CD8-positive, alpha-beta memory T cell (primary cell): ENCODE measurements around the gene RAB5IF. TPM values are rescaled to one million over a fixed set of nuclear protein-coding genes. Genes with fewer than 3 reads are reported as not detected.
A peak's percentile ranks its signal among the peaks of the same experiment; 100 is the strongest.
"Not testable (repeated sequence)": the region's sequence is repeated elsewhere in the genome, so short reads cannot be mapped to it uniquely, and the experiment has no call there.

Source experiments
- CTCF ChIA-PET: fragments of 350-600 bp; sonication (Branson Sonifier 250); formaldehyde crosslinking; loops from one replicate; lab custom pipeline; 2021; ENCODE audit warnings: antibody characterized with exemption; lab: Charles Lee
- POLR2A ChIA-PET: fragments of 350-600 bp; sonication (Branson Sonifier 250); formaldehyde crosslinking; loops from one replicate; lab custom pipeline; 2021; ENCODE audit warnings: antibody characterized with exemption; lab: Charles Lee
- DNase-seq, 5 donors: peaks; one replicate each; pipeline versions ENCODE4 v3.0.0 to v3.0.0-alpha.2; 2020 to 2022; ENCODE audit warnings: mixed read lengths in 1 of 5
- H3K27ac ChIP-seq: one replicate; pipeline ENCODE4 v1.7.0; 2013; ENCODE audit warnings: low read depth, mild to moderate bottlenecking, low read length, moderate library complexity
- H3K27me3 ChIP-seq: 2 replicates; pipeline ENCODE4 v1.7.0; 2013; ENCODE audit warnings: low read length, mild to moderate bottlenecking; ENCODE audit not compliant: insufficient read depth, poor library complexity, severe bottlenecking
- H3K36me3 ChIP-seq: 2 replicates; pipeline ENCODE4 v1.7.0; 2013; ENCODE audit warnings: mild to moderate bottlenecking, low read length, moderate library complexity; ENCODE audit not compliant: insufficient read depth
- H3K4me1 ChIP-seq: 2 replicates; pipeline ENCODE4 v1.7.0; 2013; ENCODE audit warnings: mild to moderate bottlenecking, low read length, moderate library complexity; ENCODE audit not compliant: insufficient read depth
- H3K4me3 ChIP-seq: 2 replicates; pipeline ENCODE4 v1.7.0; 2013; ENCODE audit warnings: mild to moderate bottlenecking, low read length
- H3K9me3 ChIP-seq: 2 replicates; pipeline ENCODE4 v1.7.0; 2013; ENCODE audit warnings: mild to moderate bottlenecking, low read length
- H3K27ac Mint-ChIP-seq, 8 donors: one replicate each; pipeline ENCODE4 v1.8.0; 2020 to 2021; ENCODE audit warnings: mixed read lengths in 8 of 8, mild to moderate bottlenecking in 6 of 8, inconsistent platforms in 3 of 8, moderate library complexity in 3 of 8
- H3K27me3 Mint-ChIP-seq, 2 donors: one replicate each; pipeline ENCODE4 v1.8.0; 2020 to 2021; ENCODE audit warnings: mixed read lengths in 2 of 2, mild to moderate bottlenecking in 1 of 2, moderate library complexity in 1 of 2
- H3K36me3 Mint-ChIP-seq, 3 donors: one replicate each; pipeline ENCODE4 v1.8.0; 2020 to 2021; ENCODE audit warnings: mixed read lengths in 3 of 3, inconsistent platforms in 1 of 3, mild to moderate bottlenecking in 1 of 3
- H3K4me1 Mint-ChIP-seq, 3 donors: one replicate each; pipeline ENCODE4 v1.8.0; 2020 to 2021; ENCODE audit warnings: mixed read lengths in 3 of 3, inconsistent platforms in 1 of 3, mild to moderate bottlenecking in 1 of 3
- H3K4me3 Mint-ChIP-seq, 7 donors: one replicate each; pipeline ENCODE4 v1.8.0; 2020 to 2021; ENCODE audit warnings: mixed read lengths in 7 of 7, mild to moderate bottlenecking in 6 of 7, moderate library complexity in 4 of 7, inconsistent platforms in 2 of 7
- H3K9me3 Mint-ChIP-seq, 5 donors: one replicate each; pipeline ENCODE4 v1.8.0; 2020 to 2022; ENCODE audit warnings: mixed read lengths in 5 of 5, mild to moderate bottlenecking in 3 of 5, moderate library complexity in 2 of 5, inconsistent platforms in 1 of 5
- polyA plus RNA-seq: library from polyadenylated mRNA; unstranded; fragments of 300-500 nt; fragmentation: Illumina TruSeq; gene quantifications from one replicate; pipeline ENCODE4 v1.2.3, GENCODE V29; 2021
- total RNA-seq, 2 experiments: library from RNA; stranded (reverse); gene quantifications; one replicate each; pipeline ENCODE4 v1.2.3, GENCODE V29; 2021

The RAB5IF gene
- total and polyA plus RNA-seq, 3 experiments from 2014 or later, result 159 to 180 (median 173) TPM

DNA sequence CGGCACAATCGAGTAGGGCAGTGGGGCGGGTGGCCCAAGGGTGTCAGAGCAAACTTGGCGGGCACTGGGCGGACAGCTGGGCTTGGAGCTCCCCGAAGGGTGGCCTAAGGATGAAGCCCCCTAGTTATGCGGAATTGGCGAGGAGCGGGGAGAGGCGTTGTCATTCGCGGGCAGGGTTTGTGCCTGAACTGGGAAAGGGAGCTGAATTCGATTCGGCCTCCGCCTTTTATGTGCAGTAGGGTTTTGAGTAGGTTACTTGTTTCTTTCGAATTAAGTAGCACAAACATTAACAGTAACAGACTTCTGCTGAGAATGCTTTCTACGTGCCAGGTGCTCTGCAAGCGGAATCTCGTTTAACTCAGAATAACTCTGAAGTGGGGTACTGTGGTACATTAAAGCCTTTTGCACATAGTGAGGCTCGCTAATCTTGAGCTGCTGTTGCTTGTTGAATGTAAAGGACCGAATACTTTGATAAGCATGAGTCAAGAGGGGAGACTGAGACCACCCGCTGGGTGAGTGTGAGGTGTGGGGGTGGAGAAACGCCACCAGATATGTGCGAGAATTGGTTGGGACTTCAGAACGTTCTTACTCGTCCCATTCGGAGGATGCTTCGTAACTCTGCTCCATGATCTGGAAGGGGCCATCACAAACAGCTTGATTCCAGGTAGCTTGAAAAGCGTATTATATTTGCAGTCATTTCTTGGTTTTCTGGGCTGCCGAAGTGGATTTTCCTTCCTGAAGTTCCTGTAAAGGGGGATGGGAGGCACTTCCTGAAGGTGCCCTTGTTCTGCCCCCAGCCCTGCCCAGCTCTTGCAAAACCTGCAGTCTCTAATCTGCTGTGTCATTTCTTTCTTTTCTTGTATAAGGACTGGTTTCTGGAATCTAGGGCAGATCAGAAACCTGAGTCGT lies 833 bp downstream of the RAB5IF start:
- no peak for DNase-seq
- Mint-ChIP-seq H3K36me3 (peaks cover 0 to 53% (median 0%) of the 10 kb centered on the region in 3 donors), H3K4me3 (peak overlapping the region; percentile 97 to 99 (median 98)), H3K4me1 (peaks cover 23 to 45% (median 34%) of the 10 kb centered on the region in 3 donors), H3K9me3 (no peaks in the 10 kb centered on the region), H3K27me3 (peaks cover 0 to 1% of the 10 kb centered on the region in 2 donors), H3K27ac (peak overlapping the region; percentile 96 to 99 (median 97))
- H3K36me3 ChIP-seq, result peaks cover 21% of the 10 kb centered on the region
- ChIA-PET POLR2A (interaction anchor here (0.6 to 3.3 kb wide), 17 partner anchors 9 to 1971 kb away, joined by 3 to 49 read pairs (median 4); partner anchors contain the start of genes SLA2 and TGIF2), CTCF (interaction anchor here (0.6 to 3.9 kb wide), 25 partner anchors 8 to 289 kb away, joined by 3 to 59 read pairs (median 5); partner anchors contain the start of genes SLA2 and TGIF2)
- H3K4me3 ChIP-seq, result peak overlapping the region; percentile 65
- no peaks in the 10 kb centered on the region for H3K27me3 ChIP-seq
- peak overlapping the region; percentile 88 for H3K27ac ChIP-seq
- H3K9me3 ChIP-seq, result no peaks in the 10 kb centered on the region
- H3K4me1 ChIP-seq, result peaks cover 27% of the 10 kb centered on the region

DNA sequence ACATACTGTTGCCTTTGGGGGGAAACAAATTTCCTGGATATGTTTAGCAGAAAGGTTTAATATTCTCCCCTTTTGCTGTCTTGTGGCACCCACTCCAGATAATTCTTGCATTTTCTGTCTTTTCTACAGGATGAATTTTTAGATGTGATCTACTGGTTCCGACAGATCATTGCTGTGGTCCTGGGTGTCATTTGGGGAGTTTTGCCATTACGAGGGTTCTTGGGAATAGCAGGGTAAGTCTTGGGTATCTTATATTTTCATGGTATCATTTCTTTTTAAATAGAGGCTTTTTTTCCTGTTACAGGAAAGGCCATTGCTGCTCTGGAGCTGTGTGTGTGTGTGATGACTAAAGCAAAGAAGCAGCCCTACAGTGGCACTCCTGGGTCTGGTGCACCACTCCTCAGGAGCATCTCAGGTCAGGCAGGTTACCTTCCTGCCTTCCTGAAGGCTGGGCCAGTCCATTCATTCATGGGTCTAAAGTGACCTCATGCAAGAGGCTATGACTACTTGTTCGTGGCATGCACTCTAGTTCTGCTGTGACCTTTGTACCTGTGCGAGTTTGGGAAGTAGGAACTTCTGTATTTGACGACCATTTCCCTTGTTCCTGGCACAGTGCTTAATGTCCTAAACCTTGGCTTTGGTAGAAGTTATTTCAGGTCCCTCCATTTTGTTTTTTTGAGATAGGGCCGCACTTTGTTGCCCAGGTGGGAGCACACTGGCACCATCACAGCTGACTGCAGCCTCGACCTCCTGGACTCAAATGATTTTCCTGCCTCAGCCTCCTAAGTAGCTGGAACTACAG lies 2.2 kb downstream of the RAB5IF start:
- Mint-ChIP-seq H3K4me3 (peak overlapping the region; percentile 97 to 99 (median 98)), H3K9me3 (no peaks in the 10 kb centered on the region), H3K27ac (peak overlapping the region; percentile 63 to 98 (median 96)), H3K27me3 (peaks cover 0 to 1% of the 10 kb centered on the region in 2 donors), H3K36me3 (peaks cover 0 to 67% (median 4%) of the 10 kb centered on the region in 3 donors), H3K4me1 (peaks cover 27 to 54% (median 38%) of the 10 kb centered on the region in 3 donors)
- CTCF ChIA-PET, result interaction anchor here (1.0 to 2.8 kb wide), 3 partner anchors 9 to 22 kb away, joined by 3 to 9 read pairs (median 3); no protein-coding TSS in a partner anchor
- Histone ChIP-seq H3K36me3 (peaks cover 32% of the 10 kb centered on the region), H3K9me3 (no peaks in the 10 kb centered on the region), H3K27me3 (no peaks in the 10 kb centered on the region), H3K4me3 (no peak overlapping the region), H3K4me1 (peaks cover 27% of the 10 kb centered on the region), H3K27ac (no peak overlapping the region)
- no peak for DNase-seq
- POLR2A ChIA-PET, result interaction anchor here (0.7 kb wide), 1 partner anchor 29 kb away, joined by 4 read pairs; no protein-coding TSS in a partner anchor

DNA sequence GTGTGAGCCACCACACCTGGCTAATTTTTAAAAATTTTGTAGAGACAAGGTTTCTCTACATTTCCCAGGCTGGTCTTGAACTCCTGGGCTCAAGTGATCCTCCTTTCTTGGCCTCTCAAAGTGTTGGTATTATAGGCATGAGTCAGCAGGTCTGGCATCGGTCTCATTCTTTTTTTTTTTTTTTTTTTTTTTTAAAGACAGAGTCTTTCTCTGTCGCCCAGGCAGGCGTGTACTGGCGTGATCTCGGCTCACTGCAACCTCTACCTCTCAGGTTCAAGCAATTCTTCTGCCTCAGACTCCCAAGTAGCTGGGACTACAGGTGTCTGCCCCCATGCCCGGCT lies 2.8 kb downstream of the RAB5IF start:
- H3K36me3 ChIP-seq, result peaks cover 36% of the 10 kb centered on the region
- H3K9me3 Mint-ChIP-seq, H3K4me3 ChIP-seq, H3K27me3 Mint-ChIP-seq, POLR2A ChIA-PET, DNase-seq, H3K27ac ChIP-seq, H3K27me3 ChIP-seq, H3K9me3 ChIP-seq: not testable (repeated sequence)
- CTCF ChIA-PET, result interaction anchor here (1.0 to 1.1 kb wide), 2 partner anchors 12 to 21 kb away, joined by 3 read pairs; no protein-coding TSS in a partner anchor
- H3K4me1 ChIP-seq, result peaks cover 31% of the 10 kb centered on the region
- H3K4me1 Mint-ChIP-seq, result peaks cover 31 to 60% (median 40%) of the 10 kb centered on the region in 3 donors
- peaks cover 0 to 73% (median 4%) of the 10 kb centered on the region in 3 donors for H3K36me3 Mint-ChIP-seq
- peak overlapping the region in 3 of 8 donors; percentile 63 to 78 (median 66) for H3K27ac Mint-ChIP-seq
- peak overlapping the region in 2 of 7 donors; percentile 61 to 75 for H3K4me3 Mint-ChIP-seq

DNA sequence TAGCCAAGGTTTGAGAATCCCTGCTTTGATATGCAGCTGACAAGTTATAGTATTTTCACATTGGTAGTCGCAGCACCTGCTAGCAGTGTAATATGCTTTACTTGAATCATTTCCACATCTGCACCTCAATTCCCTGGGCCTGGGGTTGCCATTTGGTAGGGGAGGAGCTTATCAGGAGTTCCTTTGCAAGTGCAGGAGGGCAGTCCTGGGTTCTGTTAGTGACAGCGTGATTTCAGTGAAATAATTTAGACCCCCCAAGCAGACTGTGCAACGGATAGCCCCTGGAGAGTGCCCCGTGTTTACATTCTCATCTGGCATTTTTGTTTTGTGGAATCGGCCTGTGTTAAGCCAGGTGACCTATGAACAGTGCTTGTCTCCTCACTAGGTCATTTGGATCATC lies 6.0 kb downstream of the RAB5IF start:
- H3K36me3 Mint-ChIP-seq, result peaks cover 0 to 88% (median 11%) of the 10 kb centered on the region in 3 donors
- Histone ChIP-seq H3K9me3 (no peaks in the 10 kb centered on the region), H3K36me3 (peaks cover 55% of the 10 kb centered on the region), H3K27ac (no peak overlapping the region), H3K4me1 (peaks cover 17% of the 10 kb centered on the region), H3K4me3 (no peak overlapping the region), H3K27me3 (no peaks in the 10 kb centered on the region)
- H3K4me3 Mint-ChIP-seq, result no peak overlapping the region
- peak overlapping the region in 3 of 8 donors; percentile 23 to 75 (median 50) for H3K27ac Mint-ChIP-seq
- H3K27me3 Mint-ChIP-seq, result peaks cover 0 to 2% of the 10 kb centered on the region in 2 donors
- H3K4me1 Mint-ChIP-seq, result peaks cover 21 to 62% (median 25%) of the 10 kb centered on the region in 3 donors
- no peak for DNase-seq
- POLR2A ChIA-PET, result no interaction called here
- no peaks in the 10 kb centered on the region for H3K9me3 Mint-ChIP-seq
- CTCF ChIA-PET, result interaction anchor here (0.9 to 3.8 kb wide), 12 partner anchors 10 to 143 kb away, joined by 3 to 30 read pairs (median 4); partner anchors contain the start of gene SLA2

DNA sequence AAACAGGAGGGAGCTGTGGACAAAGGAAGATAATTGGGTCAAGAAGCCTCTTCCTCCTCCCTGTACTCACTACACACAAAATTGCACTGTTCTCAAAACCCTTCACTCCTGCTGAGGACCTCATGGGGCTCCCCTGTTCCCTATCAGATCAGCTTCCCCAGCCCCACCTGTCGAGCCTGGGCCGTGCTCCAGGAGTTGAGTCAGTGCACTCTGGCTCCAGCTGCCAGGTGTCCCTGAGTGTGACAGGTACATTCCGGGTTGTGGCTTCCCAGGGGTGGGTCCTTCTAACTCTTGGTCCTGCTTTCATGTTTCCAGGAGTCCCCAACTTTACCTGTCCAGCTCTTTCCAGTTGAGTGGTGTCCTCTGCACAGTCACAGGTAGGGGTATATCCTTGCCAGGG lies 8.4 kb downstream of the RAB5IF start:
- POLR2A ChIA-PET, result no interaction called here
- H3K27me3 ChIP-seq, result no peaks in the 10 kb centered on the region
- peak overlapping the region in 5 of 8 donors; percentile 17 to 90 (median 71) for H3K27ac Mint-ChIP-seq

DNA sequence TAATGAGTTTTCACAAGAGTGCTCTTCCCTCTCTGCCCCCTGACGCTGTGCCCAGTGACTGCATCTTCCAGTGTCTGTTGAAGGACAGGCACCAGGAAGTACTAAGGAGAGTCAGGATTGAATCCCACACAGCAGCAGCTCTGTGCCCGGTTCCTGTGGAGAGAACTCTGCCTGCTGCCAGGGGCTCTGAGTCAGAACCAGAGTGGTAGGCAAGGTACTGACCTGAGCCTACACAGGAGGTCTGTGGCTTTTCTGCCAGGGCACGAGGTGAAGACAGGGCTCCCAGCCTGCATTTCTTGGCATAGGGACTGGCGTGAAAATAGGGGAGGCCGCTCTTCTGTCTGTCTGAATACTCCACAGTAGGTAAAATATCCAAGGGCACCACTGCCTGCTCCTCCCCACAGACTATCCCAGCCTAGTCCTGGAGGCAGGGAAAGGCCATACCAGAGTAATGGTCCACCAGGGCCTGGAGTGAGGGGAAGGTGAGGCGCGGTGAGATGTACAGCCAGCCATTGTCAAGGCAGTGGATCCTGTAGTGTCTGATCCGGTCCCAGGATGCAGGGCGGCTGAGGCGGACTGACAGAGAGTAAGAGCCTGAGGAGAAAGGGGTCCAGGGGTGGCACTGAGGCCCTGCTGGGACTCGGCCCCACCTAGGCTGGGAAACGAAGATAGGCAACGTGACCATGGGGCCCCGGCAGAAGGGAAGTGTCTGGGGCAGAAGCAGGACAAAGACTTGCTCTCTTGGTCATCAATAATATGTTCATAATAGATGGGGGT lies 9.4 kb downstream of the RAB5IF start:
- H3K27ac ChIP-seq, result no peak overlapping the region
- no peaks in the 10 kb centered on the region for H3K27me3 ChIP-seq
- H3K9me3 Mint-ChIP-seq, result no peaks in the 10 kb centered on the region
- H3K27ac Mint-ChIP-seq, result peak overlapping the region; percentile 8 to 90 (median 53)
- CTCF ChIA-PET, result interaction anchor here (1.1 to 1.5 kb wide), 7 partner anchors 10 to 193 kb away, joined by 3 to 7 read pairs (median 3); partner anchors contain the start of genes RAB5IF and SLA2
- peaks cover 4% of the 10 kb centered on the region for H3K4me1 ChIP-seq
- peaks cover 37% of the 10 kb centered on the region for H3K36me3 ChIP-seq
- DNase-seq, result no peak
- H3K27me3 Mint-ChIP-seq, result peaks cover 0 to 2% of the 10 kb centered on the region in 2 donors
- H3K4me1 Mint-ChIP-seq, result peaks cover 9 to 43% (median 13%) of the 10 kb centered on the region in 3 donors
- no peak overlapping the region for H3K4me3 ChIP-seq
- no peaks in the 10 kb centered on the region for H3K9me3 ChIP-seq
- peaks cover 0 to 67% (median 11%) of the 10 kb centered on the region in 3 donors for H3K36me3 Mint-ChIP-seq
- POLR2A ChIA-PET, result no interaction called here
- H3K4me3 Mint-ChIP-seq, result no peak overlapping the region

More for the DNA sequence above, 8.4 kb downstream of the RAB5IF start:
- H3K4me1 ChIP-seq, result peaks cover 4% of the 10 kb centered on the region
- Mint-ChIP-seq H3K4me1 (peaks cover 9 to 43% (median 13%) of the 10 kb centered on the region in 3 donors), H3K9me3 (no peaks in the 10 kb centered on the region), H3K36me3 (peaks cover 0 to 74% (median 11%) of the 10 kb centered on the region in 3 donors), H3K4me3 (no peak overlapping the region), H3K27me3 (peaks cover 0 to 2% of the 10 kb centered on the region in 2 donors)
- H3K4me3 ChIP-seq, result no peak overlapping the region
- CTCF ChIA-PET, result interaction anchor here (1.1 to 1.8 kb wide), 11 partner anchors 9 to 194 kb away, joined by 3 to 7 read pairs (median 4); partner anchors contain the start of genes RAB5IF and SLA2
- peaks cover 43% of the 10 kb centered on the region for H3K36me3 ChIP-seq
- no peak for DNase-seq
- H3K27ac ChIP-seq, result no peak overlapping the region
- no peaks in the 10 kb centered on the region for H3K9me3 ChIP-seq

DNA sequence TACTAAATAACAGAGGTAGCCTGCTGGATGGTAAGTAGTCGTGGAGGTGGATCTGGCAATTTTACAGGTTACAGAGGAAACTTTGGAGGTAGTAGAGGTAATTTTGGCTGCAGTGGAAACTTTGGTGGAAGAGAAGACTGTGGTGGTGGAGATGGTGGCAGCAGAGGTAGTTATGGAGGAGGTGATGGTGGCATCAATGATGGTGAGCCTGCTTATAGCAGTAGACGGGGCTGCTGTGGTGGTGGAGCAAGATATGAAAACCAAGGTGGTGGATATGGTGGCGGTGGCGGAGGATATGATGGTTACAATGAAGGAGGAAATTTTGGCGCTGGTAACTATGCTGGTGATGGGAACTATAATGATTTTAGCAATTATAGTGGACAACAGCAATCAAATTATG lies 15.3 kb downstream of the RAB5IF start:
- Histone ChIP-seq H3K27ac (no peak overlapping the region), H3K4me1 (peaks cover 13% of the 10 kb centered on the region), H3K36me3 (peaks cover 21% of the 10 kb centered on the region), H3K4me3 (no peak overlapping the region), H3K9me3 (no peaks in the 10 kb centered on the region), H3K27me3 (no peaks in the 10 kb centered on the region)
- H3K4me3 Mint-ChIP-seq, result no peak overlapping the region
- peak overlapping the region in 7 of 8 donors; percentile 30 to 86 (median 44) for H3K27ac Mint-ChIP-seq
- H3K4me1 Mint-ChIP-seq, result peaks cover 25 to 41% (median 27%) of the 10 kb centered on the region in 3 donors
- POLR2A ChIA-PET, result no interaction called here
- H3K36me3 Mint-ChIP-seq, result peaks cover 12 to 57% (median 16%) of the 10 kb centered on the region in 3 donors
- CTCF ChIA-PET, result interaction anchor here (1.4 kb wide), 1 partner anchor 8 kb away, joined by 7 read pairs; no protein-coding TSS in a partner anchor
- no peaks in the 10 kb centered on the region for H3K27me3 Mint-ChIP-seq
- H3K9me3 Mint-ChIP-seq, result no peaks in the 10 kb centered on the region
- DNase-seq, result no peak
